ENCODE results near the gene ST6GALNAC3.

DNA sequence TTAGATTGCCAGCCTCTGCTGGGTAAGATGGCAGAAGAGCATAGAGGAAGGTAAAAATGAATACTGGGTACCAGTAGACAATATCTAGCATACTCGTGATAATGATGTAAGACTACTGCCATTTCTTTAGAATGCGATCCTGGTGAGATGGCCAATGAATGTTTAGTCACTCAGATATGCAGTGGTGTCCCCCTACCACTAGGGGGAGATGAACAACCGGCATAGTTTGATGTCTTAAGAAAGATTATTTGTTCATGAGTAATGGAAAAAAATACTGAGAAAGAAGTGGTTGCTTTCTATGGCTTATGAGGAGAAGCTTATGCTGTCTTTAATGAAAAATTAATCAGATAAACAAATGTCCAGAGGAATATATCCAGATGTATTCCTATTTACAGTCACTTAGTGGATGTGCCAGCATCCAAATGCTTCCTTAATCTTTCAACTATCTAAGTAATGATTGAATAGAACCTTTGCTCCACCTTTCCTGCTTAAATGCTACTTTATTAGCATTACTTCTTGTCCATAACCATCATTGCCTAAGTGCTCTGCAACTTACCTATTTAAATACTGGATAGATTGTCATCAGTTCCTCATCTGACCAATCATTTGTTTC, 256.6 kb downstream of the ST6GALNAC3 start:
- no peak for TF ChIP-seq EZH2 (optimal IDR thresholded peaks at IDR 0.05; ENCODE audit: low read depth, low read length)
- TF ChIP-seq, protein P1, sequence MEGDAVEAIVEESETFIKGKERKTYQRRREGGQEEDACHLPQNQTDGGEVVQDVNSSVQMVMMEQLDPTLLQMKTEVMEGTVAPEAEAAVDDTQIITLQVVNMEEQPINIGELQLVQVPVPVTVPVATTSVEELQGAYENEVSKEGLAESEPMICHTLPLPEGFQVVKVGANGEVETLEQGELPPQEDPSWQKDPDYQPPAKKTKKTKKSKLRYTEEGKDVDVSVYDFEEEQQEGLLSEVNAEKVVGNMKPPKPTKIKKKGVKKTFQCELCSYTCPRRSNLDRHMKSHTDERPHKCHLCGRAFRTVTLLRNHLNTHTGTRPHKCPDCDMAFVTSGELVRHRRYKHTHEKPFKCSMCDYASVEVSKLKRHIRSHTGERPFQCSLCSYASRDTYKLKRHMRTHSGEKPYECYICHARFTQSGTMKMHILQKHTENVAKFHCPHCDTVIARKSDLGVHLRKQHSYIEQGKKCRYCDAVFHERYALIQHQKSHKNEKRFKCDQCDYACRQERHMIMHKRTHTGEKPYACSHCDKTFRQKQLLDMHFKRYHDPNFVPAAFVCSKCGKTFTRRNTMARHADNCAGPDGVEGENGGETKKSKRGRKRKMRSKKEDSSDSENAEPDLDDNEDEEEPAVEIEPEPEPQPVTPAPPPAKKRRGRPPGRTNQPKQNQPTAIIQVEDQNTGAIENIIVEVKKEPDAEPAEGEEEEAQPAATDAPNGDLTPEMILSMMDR (IDR thresholded peaks at IDR 0.05; ENCODE audit: low read length), result peak; percentile 93
- no peak for TF ChIP-seq EZH2phosphoT487 (IDR thresholded peaks at IDR 0.05; ENCODE audit: low read length)

Data from MM.1S (cell line).